RWPE2 (cell line): ENCODE data around the gene RASGRF1.
A peak's percentile ranks its signal among the peaks of the same experiment; 100 is the strongest.

Experiments used
- ATAC-seq: fragments of 200-7000 bp; cut with Tn5 transposase; 3 replicates; pipeline ENCODE4 v1.9.1; 2021; ENCODE audit warnings: low read depth
- DNase-seq: peaks from one replicate; pipeline ENCODE4 v3.0.0-alpha.2; 2020; ENCODE audit warnings: low spot score
- H3K27ac ChIP-seq: fragments of 450-650 bp; 2 replicates; pipeline ENCODE4 v1.5.1; 2017; ENCODE audit warnings: mild to moderate bottlenecking; ENCODE audit not compliant: poor library complexity, severe bottlenecking
- H3K27me3 ChIP-seq: fragments of 250-450 bp; sonication (Bioruptor Pico); 2 replicates; pipeline ENCODE4 v1.5.1; 2021; ENCODE audit warnings: mild to moderate bottlenecking, moderate library complexity; ENCODE audit not compliant: insufficient read depth, poor library complexity, severe bottlenecking
- H3K36me3 ChIP-seq: fragments of 250-450 bp; sonication (Bioruptor Pico); 2 replicates; pipeline ENCODE4 v1.5.1; 2020; ENCODE audit warnings: low read depth, mild to moderate bottlenecking, moderate library complexity
- H3K4me1 ChIP-seq: fragments of 250-450 bp; sonication (Bioruptor Pico); 2 replicates; pipeline ENCODE4 v1.5.1; 2021; ENCODE audit warnings: mild to moderate bottlenecking, moderate library complexity; ENCODE audit not compliant: insufficient read depth, poor library complexity, severe bottlenecking
- H3K4me3 ChIP-seq: fragments of 250-450 bp; sonication (Bioruptor Pico); 2 replicates; pipeline ENCODE4 v1.5.1; 2021; ENCODE audit warnings: mild to moderate bottlenecking, moderate library complexity; ENCODE audit not compliant: severe bottlenecking
- H3K9me3 ChIP-seq: fragments of 250-450 bp; sonication (Bioruptor Pico); 2 replicates; pipeline ENCODE4 v1.5.1; 2021; ENCODE audit warnings: mild to moderate bottlenecking, moderate library complexity; ENCODE audit not compliant: severe bottlenecking
- TF ChIP-seq, protein P1 (sequence below): fragments of 450-650 bp; IDR thresholded peaks from one replicate; pipeline ENCODE4 v1.5.1; 2017; ENCODE audit warnings: mild to moderate bottlenecking, moderate library complexity; ENCODE audit not compliant: poor library complexity, severe bottlenecking

The RASGRF1 gene

DNA sequence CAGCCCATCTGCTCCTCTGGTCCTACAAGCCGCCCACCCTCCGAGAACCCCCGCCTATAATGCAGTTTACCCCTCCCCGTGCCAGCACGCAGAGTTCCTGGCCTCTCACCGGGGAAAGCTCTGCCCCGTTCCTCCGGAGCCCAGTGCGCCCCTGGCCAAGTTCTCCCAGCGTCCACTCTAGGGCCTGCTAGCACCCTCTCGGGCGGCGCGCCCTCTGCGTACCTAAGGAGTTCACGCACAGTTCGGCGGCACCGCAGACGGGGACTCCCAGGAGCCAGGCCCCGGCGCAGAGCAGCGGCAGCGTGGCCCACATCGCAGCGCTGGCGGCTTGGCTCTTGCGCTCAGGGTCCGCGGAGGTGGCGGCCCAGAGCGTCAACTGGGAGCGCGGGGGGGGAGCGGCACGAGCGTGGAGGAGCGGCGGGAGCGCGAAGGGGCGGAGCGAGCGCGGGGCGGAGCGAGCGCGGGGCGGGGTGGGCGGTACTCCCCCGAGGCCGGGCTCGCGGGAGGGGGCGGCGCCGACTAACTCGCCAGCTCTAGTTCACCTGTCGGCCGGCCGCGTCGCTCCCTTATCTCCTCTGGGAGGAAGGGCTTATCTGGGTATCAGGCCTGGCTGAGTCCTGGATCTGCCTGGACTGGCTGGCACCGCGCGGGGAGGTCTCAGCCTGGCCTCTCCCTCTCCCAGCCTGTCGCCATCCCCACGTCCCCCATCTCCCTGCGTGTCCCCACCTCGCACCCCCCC is 145.7 kb downstream of the RASGRF1 start, which contains the start of gene CTSH:
TSS of gene CTSH (minus strand) at position 378 of the 739 bp plus-strand sequence. CDS start at position 313, 65 bp downstream.
- no peak within 1 kb of the TSS for H3K27ac ChIP-seq
- no peaks in the 10 kb centered on the region for H3K36me3 ChIP-seq
- TF ChIP-seq, protein P1, sequence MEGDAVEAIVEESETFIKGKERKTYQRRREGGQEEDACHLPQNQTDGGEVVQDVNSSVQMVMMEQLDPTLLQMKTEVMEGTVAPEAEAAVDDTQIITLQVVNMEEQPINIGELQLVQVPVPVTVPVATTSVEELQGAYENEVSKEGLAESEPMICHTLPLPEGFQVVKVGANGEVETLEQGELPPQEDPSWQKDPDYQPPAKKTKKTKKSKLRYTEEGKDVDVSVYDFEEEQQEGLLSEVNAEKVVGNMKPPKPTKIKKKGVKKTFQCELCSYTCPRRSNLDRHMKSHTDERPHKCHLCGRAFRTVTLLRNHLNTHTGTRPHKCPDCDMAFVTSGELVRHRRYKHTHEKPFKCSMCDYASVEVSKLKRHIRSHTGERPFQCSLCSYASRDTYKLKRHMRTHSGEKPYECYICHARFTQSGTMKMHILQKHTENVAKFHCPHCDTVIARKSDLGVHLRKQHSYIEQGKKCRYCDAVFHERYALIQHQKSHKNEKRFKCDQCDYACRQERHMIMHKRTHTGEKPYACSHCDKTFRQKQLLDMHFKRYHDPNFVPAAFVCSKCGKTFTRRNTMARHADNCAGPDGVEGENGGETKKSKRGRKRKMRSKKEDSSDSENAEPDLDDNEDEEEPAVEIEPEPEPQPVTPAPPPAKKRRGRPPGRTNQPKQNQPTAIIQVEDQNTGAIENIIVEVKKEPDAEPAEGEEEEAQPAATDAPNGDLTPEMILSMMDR: no peak
- no peaks in the 10 kb centered on the region for H3K27me3 ChIP-seq
- no peak for DNase-seq
- H3K4me3 ChIP-seq: peak within 1 kb of the TSS; percentile 41
- H3K4me1 ChIP-seq: no peaks in the 10 kb centered on the region
- H3K9me3 ChIP-seq: no peaks in the 10 kb centered on the region
- ATAC-seq: peak; percentile 78

DNA sequence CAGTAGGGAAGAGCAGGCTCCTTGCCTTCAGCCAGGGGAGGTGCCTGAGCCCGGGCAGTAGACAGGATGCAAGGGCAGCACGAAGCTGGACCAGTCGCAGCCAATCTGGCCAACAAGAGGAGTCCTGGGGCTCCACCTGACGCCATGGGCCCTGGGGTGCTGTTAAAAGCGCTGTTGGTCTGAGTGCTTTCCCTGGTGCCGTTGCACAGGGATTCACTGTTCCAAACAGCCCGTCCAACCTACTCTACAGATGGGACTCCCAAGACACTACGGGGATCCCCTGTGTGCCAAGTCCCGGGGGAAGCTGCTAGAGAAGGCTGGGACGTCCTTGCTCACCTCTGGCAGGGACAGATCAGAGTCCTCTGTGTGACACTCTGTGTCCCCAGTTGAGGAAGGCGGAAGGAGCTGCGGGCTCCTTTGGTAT is 146.4 kb downstream of the RASGRF1 start:
- no peaks in the 10 kb centered on the region for H3K27me3 ChIP-seq
- no peaks in the 10 kb centered on the region for H3K4me1 ChIP-seq
- H3K9me3 ChIP-seq: no peaks in the 10 kb centered on the region
- TF ChIP-seq, protein P1: no peak
- H3K27ac ChIP-seq: no peak overlapping the region
- no peaks in the 10 kb centered on the region for H3K36me3 ChIP-seq
- ATAC-seq: peak; percentile 40
- DNase-seq: no peak
- peak overlapping the region; percentile 41 for H3K4me3 ChIP-seq

DNA sequence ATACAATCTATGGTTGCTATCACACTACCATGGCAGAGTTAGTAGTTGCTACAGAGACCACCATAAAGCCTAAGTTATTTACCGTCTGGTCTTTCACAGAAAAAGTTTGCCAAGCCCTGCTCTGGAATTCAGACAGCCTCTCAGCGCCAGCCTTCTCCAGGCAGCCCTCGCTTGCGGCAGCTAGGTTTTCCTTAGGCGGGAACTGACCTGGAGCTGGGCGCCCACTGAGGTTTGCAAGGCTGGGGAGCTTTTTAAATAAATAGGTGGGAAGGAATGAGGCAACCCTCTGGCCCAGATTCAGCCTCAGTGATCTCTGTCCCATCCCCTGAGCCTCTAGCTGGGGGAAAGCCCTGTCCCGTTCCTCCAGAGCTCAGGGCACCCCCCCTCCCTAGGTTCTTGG is 146.9 kb downstream of the RASGRF1 start:
- Histone ChIP-seq H3K27me3 (no peaks in the 10 kb centered on the region), H3K4me3 (no peak overlapping the region), H3K27ac (no peak overlapping the region), H3K4me1 (no peaks in the 10 kb centered on the region), H3K36me3 (0 out of 2 replicates have a peak, but pooled peaks cover 3% of the 10 kb centered on the region), H3K9me3 (no peaks in the 10 kb centered on the region)
- no peak for ATAC-seq
- TF ChIP-seq, protein P1: no peak
- DNase-seq: no peak

DNA sequence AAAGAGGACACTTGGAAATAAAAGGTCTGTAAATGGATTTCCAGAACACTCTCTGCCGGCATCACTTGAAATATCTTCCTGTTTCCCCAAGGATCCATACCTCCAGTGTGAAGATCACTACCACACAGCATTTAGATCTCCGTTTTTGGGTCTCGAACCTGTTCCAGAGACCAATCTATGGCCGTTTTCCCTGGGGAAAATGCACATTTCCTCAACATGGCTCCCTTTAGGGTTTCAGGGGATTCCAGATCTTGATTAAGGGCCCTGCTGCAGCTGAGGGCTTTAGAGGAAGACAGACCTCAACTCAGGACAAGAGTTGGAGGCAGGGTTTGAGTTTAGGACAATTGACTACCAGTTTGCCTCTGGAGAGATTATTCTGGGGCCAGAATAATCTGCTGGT is 147.8 kb downstream of the RASGRF1 start:
- Histone ChIP-seq H3K27me3 (no peaks in the 10 kb centered on the region), H3K9me3 (no peaks in the 10 kb centered on the region), H3K4me3 (no peak overlapping the region), H3K4me1 (no peaks in the 10 kb centered on the region), H3K36me3 (0 out of 2 replicates have a peak, but pooled peaks cover 6% of the 10 kb centered on the region), H3K27ac (no peak overlapping the region)
- TF ChIP-seq, protein P1: no peak
- ATAC-seq: no peak
- DNase-seq: no peak
